ENCODE measurements around the gene PRCD. TPM values are rescaled to one million over a fixed set of nuclear protein-coding genes. Genes with fewer than 3 reads are reported as not detected.

PRCD gene, protein sequence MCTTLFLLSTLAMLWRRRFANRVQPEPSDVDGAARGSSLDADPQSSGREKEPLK
- 1 to 10 TPM; 4.0 to 5.3 TPM for total RNA-seq
- polyA plus RNA-seq = 10 to 100 TPM in 1 of 3 donors, 1 to 10 TPM in 2; 5.0 to 11.4 (median 7.1) TPM
- total RNA-seq = 0.08 to 4.4 (median 2.0) reads per million in 6 experiments

DNA sequence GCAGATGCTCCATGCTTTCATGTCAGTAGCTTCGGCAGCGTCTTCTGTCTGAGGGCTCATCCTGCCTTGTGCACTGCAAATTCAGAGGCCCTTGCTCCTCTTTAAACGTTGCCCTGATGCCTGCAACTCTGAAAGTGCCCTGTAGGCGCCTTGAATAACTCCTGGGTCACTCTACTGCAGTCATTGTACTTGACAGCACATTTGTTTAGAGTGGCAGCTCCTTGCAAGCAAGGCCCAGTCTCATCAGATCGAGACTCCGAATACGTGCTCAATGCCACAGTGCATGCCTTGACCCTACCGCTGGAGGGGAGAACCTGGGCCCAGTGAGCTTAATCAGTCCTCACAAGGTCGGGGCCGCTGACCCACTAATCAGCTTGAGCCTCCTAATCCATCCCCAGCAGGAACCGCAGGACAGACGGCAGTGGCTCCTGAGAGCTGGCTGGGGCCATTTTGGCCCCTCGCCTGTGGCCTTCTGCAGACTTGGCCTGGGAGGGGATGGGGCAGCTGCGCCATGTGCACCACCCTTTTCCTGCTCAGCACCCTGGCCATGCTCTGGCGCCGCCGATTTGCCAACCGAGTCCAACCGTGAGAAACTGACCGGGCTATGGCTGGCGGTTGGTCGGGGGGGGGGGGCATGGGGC is at the start of gene PRCD:
TSS of gene PRCD (plus strand) at position 414 of the 641 bp plus-strand sequence. CDS start at position 512, 98 bp downstream.
- H3K4me3 Mint-ChIP-seq = peak within 1 kb of the TSS; percentile 52 to 80 (median 72)
- POLR2A ChIA-PET = interaction anchor here (0.5 to 5.3 kb wide), 4 partner anchors 11 to 132 kb away, joined by 3 to 46 read pairs (median 10); no protein-coding TSS in a partner anchor
- peaks cover 16 to 53% (median 40%) of the 10 kb centered on the region in 4 donors for H3K4me1 Mint-ChIP-seq
- ATAC-seq (no peak), DNase-seq (peak in 1 of 10 donors; percentile 50)
- H3K27ac Mint-ChIP-seq = peak within 1 kb of the TSS in 6 of 10 donors; percentile 5 to 84 (median 70)
- peaks cover 0 to 21% (median 7%) of the 10 kb centered on the region in 5 donors for H3K27me3 Mint-ChIP-seq
- H3K36me3 Mint-ChIP-seq = no peaks in the 10 kb centered on the region
- H3K9me3 Mint-ChIP-seq = no peaks in the 10 kb centered on the region

DNA sequence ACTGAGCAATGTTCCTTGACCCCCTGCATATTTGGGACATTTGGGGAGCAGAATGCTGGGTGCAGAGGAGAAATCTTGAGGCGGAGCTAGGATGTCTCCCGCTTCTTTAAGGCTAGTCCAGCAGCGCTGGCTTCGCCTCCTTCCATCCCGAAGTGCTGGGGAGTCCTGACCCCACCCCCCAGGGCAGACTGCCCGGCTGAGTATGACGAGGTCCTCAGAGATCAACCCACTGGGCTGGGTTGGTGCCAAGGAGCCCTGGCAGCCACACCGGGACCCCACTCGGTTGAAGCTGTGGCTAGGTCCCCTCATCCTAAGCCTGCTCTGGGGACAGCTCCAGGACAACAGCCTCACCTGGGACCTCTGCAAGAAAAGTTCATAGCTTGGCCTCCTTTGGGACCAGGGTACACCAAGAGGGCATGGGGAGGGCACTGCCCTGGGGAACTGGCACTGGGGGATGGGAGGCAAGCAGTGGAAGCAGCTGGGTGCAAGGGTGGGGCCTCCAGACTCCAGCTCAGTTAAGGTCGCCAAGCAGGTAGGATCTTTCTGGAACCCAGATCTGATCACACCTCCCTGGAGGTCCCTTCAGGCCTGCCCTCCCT is 49.6 kb upstream of the PRCD start:
- POLR2A ChIA-PET = interaction anchor here (0.6 to 2.9 kb wide), 7 partner anchors 9 to 65 kb away, joined by 3 to 16 read pairs (median 5); partner anchors contain the start of gene UBE2O
- ATAC-seq (no peak), DNase-seq (no peak)
- Mint-ChIP-seq H3K4me1 (peaks cover 20 to 76% (median 44%) of the 10 kb centered on the region in 4 donors), H3K9me3 (no peaks in the 10 kb centered on the region), H3K27me3 (no peaks in the 10 kb centered on the region), H3K36me3 (peaks cover 0 to 10% (median 6%) of the 10 kb centered on the region in 3 donors), H3K27ac (peak overlapping the region in 3 of 10 donors; percentile 40 to 88 (median 70)), H3K4me3 (peak overlapping the region in 2 of 10 donors; percentile 30 to 41)

- H3K27ac Mint-ChIP-seq = peak overlapping the region in 9 of 10 donors; percentile 71 to 96 (median 86)
- no peaks in the 10 kb centered on the region for H3K27me3 Mint-ChIP-seq
- peaks cover 18 to 80% (median 42%) of the 10 kb centered on the region in 4 donors for H3K4me1 Mint-ChIP-seq
- peak overlapping the region; percentile 70 to 90 (median 83) for H3K4me3 Mint-ChIP-seq
- no peaks in the 10 kb centered on the region for H3K9me3 Mint-ChIP-seq
- ATAC-seq (peak; percentile 49 to 53), DNase-seq (peak in 2 of 10 donors; percentile 32 to 37)
- POLR2A ChIA-PET = interaction anchor here (0.6 to 2.9 kb wide), 7 partner anchors 8 to 67 kb away, joined by 3 to 16 read pairs (median 5); no protein-coding TSS in a partner anchor
- peaks cover 0 to 7% (median 6%) of the 10 kb centered on the region in 3 donors for H3K36me3 Mint-ChIP-seq
These were observed 48.3 kb upstream of the PRCD start for GRCh38 chr17:76491271-76492122.

DNA sequence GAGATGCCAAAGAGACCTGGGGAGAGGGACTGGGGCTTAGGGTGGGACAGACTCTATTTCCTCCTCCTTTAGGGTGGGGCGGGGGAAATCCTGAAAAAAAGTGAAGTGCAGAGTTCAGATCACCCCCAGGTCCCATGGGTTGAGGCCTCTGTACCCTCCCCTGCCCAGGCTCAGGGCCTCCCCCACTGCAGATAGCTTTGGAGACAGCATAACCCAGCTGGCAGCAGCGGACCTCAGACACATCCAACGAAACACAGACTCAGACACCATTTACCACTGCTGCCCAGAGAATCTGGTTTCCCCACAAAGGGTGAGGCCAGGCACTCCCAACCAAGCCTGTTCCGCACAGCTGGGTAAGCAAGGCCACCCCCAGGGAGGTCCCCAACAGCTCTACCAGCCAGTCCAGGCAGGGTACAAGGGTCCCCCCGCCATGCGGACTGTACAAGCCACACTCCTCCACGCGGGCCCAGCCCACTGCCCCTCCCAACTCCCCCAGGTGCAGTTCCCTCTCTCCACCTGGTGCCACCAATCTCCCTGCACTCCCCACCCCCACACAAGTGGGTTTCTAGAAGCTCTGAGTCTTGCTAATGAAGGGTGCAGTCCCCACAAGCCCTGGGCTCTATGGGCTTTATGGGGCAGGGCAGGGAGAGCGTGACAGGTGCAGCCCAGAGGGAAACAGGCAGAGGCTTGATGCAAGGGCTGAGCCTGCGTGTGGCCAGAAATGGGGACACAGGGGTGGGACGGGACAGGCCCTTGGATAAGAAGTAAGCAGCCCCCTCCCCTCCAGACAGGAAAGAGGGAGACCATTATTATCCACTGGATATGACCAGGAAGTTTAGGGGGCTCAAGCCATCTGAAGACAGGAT is 47.5 kb upstream of the PRCD start:
- Mint-ChIP-seq H3K36me3 (peaks cover 0 to 6% (median 6%) of the 10 kb centered on the region in 3 donors), H3K4me1 (peaks cover 20 to 87% (median 49%) of the 10 kb centered on the region in 4 donors), H3K9me3 (no peaks in the 10 kb centered on the region), H3K27ac (peak overlapping the region; percentile 45 to 96 (median 91)), H3K27me3 (no peaks in the 10 kb centered on the region), H3K4me3 (peak overlapping the region; percentile 76 to 90 (median 83))
- POLR2A ChIA-PET = interaction anchor here (0.8 to 2.9 kb wide), 7 partner anchors 7 to 1637 kb away, joined by 3 to 16 read pairs (median 4); partner anchors contain the start of gene RHBDF2
- ATAC-seq (peak; percentile 48 to 52), DNase-seq (peak in 2 of 10 donors; percentile 24 to 30)

DNA sequence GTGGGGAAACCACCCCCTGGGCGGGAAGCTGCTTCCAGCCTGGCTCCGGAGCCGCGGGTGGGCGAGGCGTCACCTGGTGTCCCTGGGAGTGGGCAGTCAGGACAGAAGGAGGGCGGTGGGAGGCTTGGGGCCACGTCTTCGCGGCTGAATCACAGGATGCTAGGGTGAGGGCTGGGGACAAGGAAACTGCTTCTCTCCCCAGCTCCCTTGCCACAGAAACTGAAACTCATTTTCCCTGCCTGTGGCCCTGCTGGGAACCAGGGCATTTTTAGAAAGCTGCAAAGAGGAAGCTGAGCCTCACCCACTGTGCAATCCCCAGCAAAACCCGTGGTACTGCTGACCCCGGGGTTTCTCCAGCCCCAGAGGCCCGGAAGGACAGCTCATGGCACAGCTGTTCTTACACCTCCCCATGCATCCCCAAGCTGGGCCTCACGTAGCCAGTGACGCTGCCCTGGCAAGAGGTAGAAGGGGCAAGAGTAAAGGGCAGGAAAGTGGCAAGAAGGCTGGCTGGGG is 46.8 kb upstream of the PRCD start:
- Mint-ChIP-seq H3K27ac (peak overlapping the region; percentile 66 to 96 (median 91)), H3K27me3 (no peaks in the 10 kb centered on the region), H3K4me3 (peak overlapping the region; percentile 76 to 90 (median 83)), H3K36me3 (no peaks in the 10 kb centered on the region), H3K4me1 (peaks cover 21 to 88% (median 54%) of the 10 kb centered on the region in 4 donors), H3K9me3 (no peaks in the 10 kb centered on the region)
- POLR2A ChIA-PET = interaction anchor here (0.5 to 2.2 kb wide), 13 partner anchors 9 to 1636 kb away, joined by 3 to 13 read pairs (median 3); partner anchors contain the start of genes RHBDF2 and UBE2O
- DNase-seq (peak in 3 of 10 donors; percentile 35 to 43 (median 41)), ATAC-seq (peak; percentile 44 to 56)

GRCh38 chr17:76493505-76494167 is 46.2 kb upstream of the PRCD start:
- POLR2A ChIA-PET = interaction anchor here (0.5 to 2.2 kb wide), 12 partner anchors 8 to 1635 kb away, joined by 3 to 13 read pairs (median 3); partner anchors contain the start of genes RHBDF2 and UBE2O

GRCh38 chr17:76495663-76496400 is 44.0 kb upstream of the PRCD start:
- H3K27ac Mint-ChIP-seq = peak overlapping the region in 4 of 10 donors; percentile 40 to 85 (median 67)
- peak overlapping the region in 2 of 10 donors; percentile 4 to 22 for H3K4me3 Mint-ChIP-seq
- no peaks in the 10 kb centered on the region for H3K27me3 Mint-ChIP-seq
- ATAC-seq (no peak), DNase-seq (no peak)
- H3K9me3 Mint-ChIP-seq = no peaks in the 10 kb centered on the region
- peaks cover 28 to 92% (median 74%) of the 10 kb centered on the region in 4 donors for H3K4me1 Mint-ChIP-seq
- no peaks in the 10 kb centered on the region for H3K36me3 Mint-ChIP-seq
- POLR2A ChIA-PET = no interaction called here

More at GRCh38 chr17:76493505-76494167, 46.2 kb upstream of the PRCD start:
- Mint-ChIP-seq H3K4me3 (peak overlapping the region; percentile 76 to 90 (median 83)), H3K4me1 (peaks cover 23 to 92% (median 59%) of the 10 kb centered on the region in 4 donors), H3K27ac (peak overlapping the region; percentile 43 to 96 (median 91)), H3K9me3 (no peaks in the 10 kb centered on the region), H3K36me3 (no peaks in the 10 kb centered on the region), H3K27me3 (no peaks in the 10 kb centered on the region)
- peak in 5 of 10 donors; percentile 20 to 60 (median 38) for DNase-seq
- peak; percentile 49 to 59 for ATAC-seq

- Mint-ChIP-seq H3K4me1 (peaks cover 29 to 87% (median 71%) of the 10 kb centered on the region in 4 donors), H3K27me3 (no peaks in the 10 kb centered on the region), H3K9me3 (no peaks in the 10 kb centered on the region), H3K36me3 (no peaks in the 10 kb centered on the region), H3K27ac (peak overlapping the region in 4 of 10 donors; percentile 27 to 85 (median 61)), H3K4me3 (peak overlapping the region in 2 of 10 donors; percentile 4 to 38)
- ATAC-seq = no peak
- DNase-seq = no peak
- POLR2A ChIA-PET = no interaction called here
These were observed 43.4 kb upstream of the PRCD start for GRCh38 chr17:76496464-76496863.

- Mint-ChIP-seq H3K27me3 (no peaks in the 10 kb centered on the region), H3K36me3 (no peaks in the 10 kb centered on the region), H3K9me3 (no peaks in the 10 kb centered on the region), H3K4me1 (peaks cover 28 to 87% (median 68%) of the 10 kb centered on the region in 4 donors), H3K4me3 (peak overlapping the region in 3 of 10 donors; percentile 43 to 60 (median 58)), H3K27ac (peak overlapping the region in 4 of 10 donors; percentile 53 to 85 (median 72))
- no peak for ATAC-seq
- no peak for DNase-seq
- POLR2A ChIA-PET = no interaction called here
These were observed 42.2 kb upstream of the PRCD start for GRCh38 chr17:76497699-76497978.
